ENCODE data around the gene RBBP4.
"Not testable (repeated sequence)": the region's sequence is repeated elsewhere in the genome, so short reads cannot be mapped to it uniquely, and the experiment has no call there.

The RBBP4 gene

GRCh38 chr1:32636914-32637645, 13.9 kb upstream of the RBBP4 start:
- no peak for TF ChIP-seq CTCF (IDR thresholded peaks at IDR 0.05; ENCODE audit: poor library complexity, severe bottlenecking)

GRCh38 chr1:32639489-32640075, 11.4 kb upstream of the RBBP4 start:
- no peaks in the 10 kb centered on the region for H3K9me3 ChIP-seq (ENCODE audit: severe bottlenecking)
- no peaks in the 10 kb centered on the region for H3K27me3 ChIP-seq (ENCODE audit: insufficient read depth, poor library complexity, severe bottlenecking)
- no peak overlapping the region for H3K27ac ChIP-seq (ENCODE audit: poor library complexity, severe bottlenecking)
- peaks cover 13% of the 10 kb centered on the region; the same call in 1 of the 2 replicates for H3K36me3 ChIP-seq (ENCODE audit: low read depth)
- H3K4me3 ChIP-seq (ENCODE audit: severe bottlenecking) = no peak overlapping the region
- no peaks in the 10 kb centered on the region for H3K4me1 ChIP-seq (ENCODE audit: insufficient read depth, poor library complexity, severe bottlenecking)
- ATAC-seq (ENCODE audit: low read depth) (no peak), DNase-seq (ENCODE audit: low spot score) (no peak)
- no peak for TF ChIP-seq CTCF (IDR thresholded peaks at IDR 0.05; ENCODE audit: poor library complexity, severe bottlenecking)

More at GRCh38 chr1:32636914-32637645, 13.9 kb upstream of the RBBP4 start:
- Histone ChIP-seq H3K4me3 (ENCODE audit: severe bottlenecking) (no peak overlapping the region), H3K27ac (ENCODE audit: poor library complexity, severe bottlenecking) (no peak overlapping the region), H3K4me1 (ENCODE audit: insufficient read depth, poor library complexity, severe bottlenecking) (no peaks in the 10 kb centered on the region), H3K27me3 (ENCODE audit: insufficient read depth, poor library complexity, severe bottlenecking) (no peaks in the 10 kb centered on the region), H3K9me3 (ENCODE audit: severe bottlenecking) (peaks cover 2% of the 10 kb centered on the region), H3K36me3 (ENCODE audit: low read depth) (peaks cover 36% of the 10 kb centered on the region)
- DNase-seq (ENCODE audit: low spot score) (no peak), ATAC-seq (ENCODE audit: low read depth) (no peak)

GRCh38 chr1:32642292-32642827, 8.6 kb upstream of the RBBP4 start:
- not testable (repeated sequence) for H3K27me3 ChIP-seq (ENCODE audit: insufficient read depth, poor library complexity, severe bottlenecking); ATAC-seq (ENCODE audit: low read depth); H3K4me1 ChIP-seq (ENCODE audit: insufficient read depth, poor library complexity, severe bottlenecking); H3K27ac ChIP-seq (ENCODE audit: poor library complexity, severe bottlenecking); H3K4me3 ChIP-seq (ENCODE audit: severe bottlenecking); H3K9me3 ChIP-seq (ENCODE audit: severe bottlenecking); DNase-seq (ENCODE audit: low spot score)
- H3K36me3 ChIP-seq (ENCODE audit: low read depth) = peaks cover 20% of the 10 kb centered on the region

- no peak for DNase-seq (ENCODE audit: low spot score)
- no peak for ATAC-seq (ENCODE audit: low read depth)
- no peaks in the 10 kb centered on the region for H3K27me3 ChIP-seq (ENCODE audit: insufficient read depth, poor library complexity, severe bottlenecking)
- H3K4me3 ChIP-seq (ENCODE audit: severe bottlenecking) = no peak overlapping the region
- TF ChIP-seq CTCF (IDR thresholded peaks at IDR 0.05; ENCODE audit: poor library complexity, severe bottlenecking) = no peak
- no peaks in the 10 kb centered on the region for H3K9me3 ChIP-seq (ENCODE audit: severe bottlenecking)
- no peaks in the 10 kb centered on the region for H3K4me1 ChIP-seq (ENCODE audit: insufficient read depth, poor library complexity, severe bottlenecking)
- H3K36me3 ChIP-seq (ENCODE audit: low read depth) = peaks cover 15% of the 10 kb centered on the region
- H3K27ac ChIP-seq (ENCODE audit: poor library complexity, severe bottlenecking) = no peak overlapping the region
Measured at GRCh38 chr1:32644426-32644825, 6.6 kb upstream of the RBBP4 start.

GRCh38 chr1:32647308-32648134, 3.5 kb upstream of the RBBP4 start:
- H3K4me1 ChIP-seq (ENCODE audit: insufficient read depth, poor library complexity, severe bottlenecking) = peaks cover 6% of the 10 kb centered on the region
- H3K27ac ChIP-seq (ENCODE audit: poor library complexity, severe bottlenecking) = no peak overlapping the region
- ATAC-seq (ENCODE audit: low read depth) (no peak), DNase-seq (ENCODE audit: low spot score) (no peak)
- H3K9me3 ChIP-seq (ENCODE audit: severe bottlenecking) = no peaks in the 10 kb centered on the region
- H3K36me3 ChIP-seq (ENCODE audit: low read depth) = peaks cover 20% of the 10 kb centered on the region
- no peaks in the 10 kb centered on the region for H3K27me3 ChIP-seq (ENCODE audit: insufficient read depth, poor library complexity, severe bottlenecking)
- TF ChIP-seq CTCF (IDR thresholded peaks at IDR 0.05; ENCODE audit: poor library complexity, severe bottlenecking) = no peak
- no peak overlapping the region for H3K4me3 ChIP-seq (ENCODE audit: severe bottlenecking)
